IMR-90 (cell line): ENCODE results near the gene DACH1. TPM values are rescaled to one million over a fixed set of nuclear protein-coding genes. Genes with fewer than 3 reads are reported as not detected.

ENCODE experiments used
- ATAC-seq: fragments of 200-7000 bp; cut with Tn5 transposase; 2 replicates; pipeline ENCODE4 v1.9.1; 2020; ENCODE audit warnings: low read depth, mild to moderate bottlenecking, moderate library complexity
- BruUV-seq: library from RNA; stranded (reverse); fragments of 400-500 nt; replicated peaks from 2 replicates; lab custom pipeline; 2021; lab: Mats Ljungman, UMichigan
- CTCF ChIA-PET: fragments of 300-600 bp; formaldehyde crosslinking; extraction: SDS; loops from one replicate; lab custom pipeline; 2021; ENCODE audit warnings: antibody characterized with exemption; lab: Yijun Ruan, JAX
- POLR2A ChIA-PET: fragments of 300-600 bp; sonication (Branson Sonifier 250); formaldehyde crosslinking; loops from one replicate; lab custom pipeline; 2022; ENCODE audit warnings: antibody characterized with exemption; ENCODE audit not compliant: unreplicated experiment; lab: Charles Lee
- DNase-seq: peaks from one replicate; pipeline ENCODE4 v3.0.0; 2013
- H2AFZ ChIP-seq: replicated peaks from 2 replicates; pipeline ENCODE3; 2013; ENCODE audit warnings: low read length, mild to moderate bottlenecking; ENCODE audit not compliant: poor library complexity
- H2AK5ac ChIP-seq: 2 replicates; pipeline ENCODE4 v1.6.1; 2013; ENCODE audit warnings: low read depth, low read length, inconsistent platforms
- H2AK9ac ChIP-seq: replicated peaks from 2 replicates; pipeline ENCODE3; 2013; ENCODE audit warnings: mild to moderate bottlenecking, low read depth, low read length, moderate library complexity; ENCODE audit not compliant: poor library complexity
- H2BK120ac ChIP-seq: 2 replicates; pipeline ENCODE4 v1.6.1; 2013; ENCODE audit warnings: low read depth, low read length, inconsistent platforms
- H2BK15ac ChIP-seq: 3 replicates; pipeline ENCODE4 v1.6.1; 2013; ENCODE audit warnings: low read depth, low read length, inconsistent platforms
- H2BK20ac ChIP-seq: 2 replicates; pipeline ENCODE4 v1.6.1; 2013; ENCODE audit warnings: low read depth, mild to moderate bottlenecking, inconsistent platforms, low read length, moderate library complexity
- H2BK5ac ChIP-seq: 2 replicates; pipeline ENCODE4 v1.6.1; 2013; ENCODE audit warnings: mild to moderate bottlenecking, low read depth, low read length, inconsistent platforms; ENCODE audit not compliant: poor library complexity, severe bottlenecking
- H3K14ac ChIP-seq: replicated peaks from 2 replicates; pipeline ENCODE4 v1.6.1; 2013; ENCODE audit warnings: low read depth, low read length, inconsistent platforms
- H3K18ac ChIP-seq: 2 replicates; pipeline ENCODE4 v1.6.1; 2013; ENCODE audit warnings: low read depth, low read length, control low read depth
- H3K23ac ChIP-seq: 2 replicates; pipeline ENCODE4 v1.6.1; 2013; ENCODE audit warnings: low read depth, low read length, inconsistent platforms
- H3K27ac ChIP-seq: 2 replicates; pipeline ENCODE4 v1.5.1; 2013; ENCODE audit warnings: mild to moderate bottlenecking, control low read depth, low read length; ENCODE audit not compliant: insufficient read depth
- H3K27me3 ChIP-seq: 2 replicates; pipeline ENCODE4 v1.6.1; 2013; ENCODE audit warnings: low read length; ENCODE audit not compliant: control insufficient read depth, insufficient read depth
- H3K36me3 ChIP-seq: 2 replicates; pipeline ENCODE4 v1.6.1; 2013; ENCODE audit warnings: low read length, mixed read lengths; ENCODE audit not compliant: control insufficient read depth, insufficient read depth
- H3K4ac ChIP-seq: 2 replicates; pipeline ENCODE4 v1.6.1; 2013; ENCODE audit warnings: low read depth, low read length, inconsistent platforms
- H3K4me1 ChIP-seq: 2 replicates; pipeline ENCODE4 v1.6.1; 2013; ENCODE audit warnings: low read length, mixed read lengths; ENCODE audit not compliant: control insufficient read depth, insufficient read depth
- H3K4me2 ChIP-seq: 2 replicates; pipeline ENCODE4 v1.6.1; 2013; ENCODE audit warnings: low read depth, mild to moderate bottlenecking, control low read depth, low read length, moderate library complexity
- H3K4me3 ChIP-seq: 2 replicates; pipeline ENCODE4 v1.5.1; 2013; ENCODE audit warnings: low read depth, mild to moderate bottlenecking, control low read depth, low read length, moderate library complexity; ENCODE audit not compliant: insufficient read depth
- H3K56ac ChIP-seq: 2 replicates; pipeline ENCODE4 v1.6.1; 2013; ENCODE audit warnings: low read length, inconsistent platforms; ENCODE audit not compliant: insufficient read depth; ENCODE audit errors: extremely low read depth
- H3K79me1 ChIP-seq, 2 experiments: 2 replicates each; pipeline ENCODE4 v1.6.1; 2013; ENCODE audit warnings: low read length in 2 of 2, inconsistent platforms in 1 of 2, low read depth in 1 of 2
- H3K9ac ChIP-seq: 2 replicates; pipeline ENCODE4 v1.6.1; 2013; ENCODE audit warnings: low read depth, low read length, control low read depth
- H3K9me1 ChIP-seq: 2 replicates; pipeline ENCODE4 v1.6.1; 2013; ENCODE audit warnings: low read length, inconsistent platforms; ENCODE audit not compliant: insufficient read depth
- H3K9me3 ChIP-seq: 2 replicates; pipeline ENCODE4 v1.6.1; 2013; ENCODE audit warnings: low read length; ENCODE audit not compliant: control insufficient read depth, insufficient read depth
- H4K20me1 ChIP-seq: 2 replicates; pipeline ENCODE4 v1.6.1; 2013; ENCODE audit warnings: low read length, inconsistent platforms; ENCODE audit not compliant: insufficient read depth
- H4K5ac ChIP-seq: 2 replicates; pipeline ENCODE4 v1.6.1; 2013; ENCODE audit warnings: mild to moderate bottlenecking, low read depth, low read length, control low read depth
- H4K8ac ChIP-seq, 2 experiments: 2 replicates each; pipeline ENCODE4 v1.6.1; 2013; ENCODE audit warnings: low read depth in 2 of 2, low read length in 2 of 2, control low read depth in 1 of 2, inconsistent platforms in 1 of 2
- H4K91ac ChIP-seq: 2 replicates; pipeline ENCODE4 v1.6.1; 2013; ENCODE audit warnings: low read depth, low read length, inconsistent platforms; ENCODE audit not compliant: insufficient read depth
- FOS ChIP-seq: fragments of 150-350 bp; IDR thresholded peaks from 2 replicates; pipeline ENCODE4 v1.6.1; 2016; ENCODE audit warnings: low read depth, low read length
- WGBS, 2 experiments: methylation state at CpG; one replicate each; pipeline versions ENCODE4 v1.1.5 to v1.1.7; 2013; ENCODE audit warnings: missing lambda C conversion rate in 2 of 2; ENCODE audit not compliant: insufficient read length in 1 of 2; ENCODE audit errors: extremely low coverage in 2 of 2; 5-methylcytosine and 5-hydroxymethylcytosine counted together
- dilution Hi-C: fragments of 300-500 bp; cut with HindIII; formaldehyde crosslinking; loops from one replicate; pipeline ENCODE4 v1.14.3; 2018; ENCODE audit warnings: low sequenced_read_pairs; ENCODE audit not compliant: unreplicated experiment
- in situ Hi-C: fragments of 300-500 bp; cut with MboI; formaldehyde crosslinking; loops from 3 replicates; pipeline ENCODE4 v1.14.3; 2019; ENCODE audit warnings: low sequenced_read_pairs, inconsistent platforms, mixed read lengths
- intact Hi-C: fragments of 100-400 bp; cut with micrococcal nuclease; formaldehyde crosslinking; loops from 2 replicates; pipeline ENCODE4 v1.10.0; 2022
- polyA plus RNA-seq, 3 experiments: library from polyadenylated mRNA; depleted of rRNA; stranded (reverse); fragments of >200 nt; gene quantifications; 2 replicates each; pipeline ENCODE4 v1.2.3, GENCODE V29; 2012; ENCODE audit warnings: low replicate concordance in 1 of 3
- total RNA-seq: library from RNA; depleted of rRNA; stranded (reverse); fragments of >200 nt; gene quantifications from 2 replicates; pipeline ENCODE4 v1.2.3, GENCODE V29; 2012

The DACH1 gene
- total and polyA plus RNA-seq, 2 of the 4 experiments (the other 2 are of a cell fraction): not detected

DNA sequence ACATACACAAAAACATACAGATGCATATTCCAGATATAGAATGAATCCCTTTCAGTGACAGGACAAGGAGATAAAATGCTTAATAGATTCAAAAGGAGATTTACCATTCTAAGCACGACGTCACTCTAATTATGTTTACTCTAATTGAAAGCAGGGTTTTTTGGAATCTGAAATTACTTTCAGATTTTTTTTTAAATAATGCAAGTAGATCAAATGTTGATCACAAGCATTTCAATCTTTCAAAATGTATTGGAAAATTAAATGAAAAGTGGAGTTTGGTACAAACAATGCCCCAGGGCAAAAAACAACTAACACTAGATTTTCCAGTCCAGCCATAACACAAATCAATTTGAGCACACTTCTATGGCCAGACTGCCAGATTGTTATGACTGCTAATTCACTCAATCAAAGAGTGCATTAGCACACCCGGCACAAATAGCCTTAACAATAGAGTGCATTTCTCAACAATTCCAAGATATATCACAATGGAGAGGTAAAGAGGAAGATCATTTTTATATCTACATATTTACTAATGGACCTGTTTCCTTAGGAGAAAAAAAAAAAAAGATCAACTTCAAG lies 4.3 kb upstream of the DACH1 start:
- Histone ChIP-seq H3K4me1 (no peaks in the 10 kb centered on the region), H3K56ac (no peak overlapping the region), H4K8ac (no peak overlapping the region), H3K9ac (no peak overlapping the region), H2BK20ac (no peak overlapping the region), H4K5ac (no peak overlapping the region), H2AK5ac (no peak overlapping the region), H3K27ac (no peak overlapping the region), H3K23ac (no peak overlapping the region), H3K4me3 (no peak overlapping the region), H2AFZ (no peak overlapping the region), H3K18ac (no peak overlapping the region), H3K27me3 (peaks cover 8% of the 10 kb centered on the region; the same call in 1 of the 2 replicates), H3K9me3 (no peaks in the 10 kb centered on the region), H3K4ac (no peak overlapping the region), H2AK9ac (no peak overlapping the region), H2BK5ac (no peak overlapping the region), H4K20me1 (no peaks in the 10 kb centered on the region), H4K91ac (no peak overlapping the region), H3K4me2 (no peak overlapping the region), H3K79me1 (no peaks in the 10 kb centered on the region), H2BK120ac (no peak overlapping the region), H3K36me3 (no peaks in the 10 kb centered on the region), H3K14ac (no peak overlapping the region), H3K9me1 (no peaks in the 10 kb centered on the region), H2BK15ac (no peak overlapping the region)
- no peak for ATAC-seq
- in situ Hi-C loops (loop anchor here (10.0 kb wide), 1 partner anchor 546 kb away; no protein-coding TSS in a partner anchor), intact Hi-C loops (no loop called here), dilution Hi-C loops (no loop called here)
- ChIA-PET POLR2A (interaction anchor here (0.7 kb wide), 1 partner anchor 9 kb away, joined by 3 read pairs; no protein-coding TSS in a partner anchor), CTCF (interaction anchor here (0.6 to 1.4 kb wide), 2 partner anchors 160 to 551 kb away, joined by 3 to 5 read pairs; no protein-coding TSS in a partner anchor)
- TF ChIP-seq FOS: no peak
- WGBS, 2 experiments: no CpG with 5 or more reads among the region's 3 CpGs
- no TSS peak for BruUV-seq
- DNase-seq: no peak
